A549 (cell line): Measurements from ENCODE around the gene KIF2B. TPM values are rescaled to one million over a fixed set of nuclear protein-coding genes. Genes with fewer than 3 reads are reported as not detected.

ENCODE experiments used
- ATAC-seq, 2 experiments: fragments of 200-7000 bp in 1 of 2; fragments of >200 bp in 1 of 2; cut with Nextera tagmentation in 1 of 2; cut with Tn5 transposase in 1 of 2; 3 replicates each; pipeline versions ENCODE4 v1.8.0 to v1.9.1; 2018 to 2020; ENCODE audit warnings: mild to moderate bottlenecking in 1 of 2, moderate library complexity in 1 of 2
- CTCF ChIA-PET: fragments of 300-600 bp; sonication (Branson Sonifier 250); formaldehyde crosslinking; extraction: SDS; loops from one replicate; lab custom pipeline; 2021; ENCODE audit warnings: antibody characterized with exemption, inconsistent platforms; lab: Yijun Ruan, JAX
- POLR2A ChIA-PET: fragments of 350-600 bp; formaldehyde crosslinking; extraction: SDS; loops from one replicate; lab custom pipeline; 2021; ENCODE audit warnings: antibody characterized with exemption, inconsistent platforms; lab: Yijun Ruan, JAX
- DNase-seq, 2 experiments: peaks; one replicate each; pipeline versions ENCODE4 v3.0.0 to v3.0.0-alpha.2; 2011 to 2016; ENCODE audit warnings: low read depth in 1 of 2, low spot score in 1 of 2
- FAIRE-seq: peaks from 2 replicates; lab custom pipeline; 2011; peaks lifted over from hg19 to GRCh38; lab: Jason Lieb, UNC
- H3K27ac ChIP-seq, 2 experiments: fragments of >200 bp; sonication (Bioruptor Twin); formaldehyde crosslinking; 3 replicates each; pipeline ENCODE4 v1.5.1; 2016 to 2017
- H3K4me1 ChIP-seq: fragments of >200 bp; sonication (Bioruptor Twin); formaldehyde crosslinking; 3 replicates; pipeline ENCODE4 v1.6.1; 2016
- H3K4me2 ChIP-seq: fragments of >200 bp; sonication (Bioruptor Twin); formaldehyde crosslinking; 3 replicates; pipeline ENCODE4 v1.6.1; 2016
- H3K4me3 ChIP-seq: fragments of >200 bp; sonication (Bioruptor Twin); formaldehyde crosslinking; 3 replicates; pipeline ENCODE4 v1.5.1; 2016
- H3K9me3 ChIP-seq: fragments of >200 bp; sonication (Bioruptor Twin); formaldehyde crosslinking; 3 replicates; pipeline ENCODE4 v1.6.1; 2016
- ATOH8 ChIP-seq: fragments of 250-450 bp; sonication (Bioruptor Pico); IDR thresholded peaks from 2 replicates; pipeline ENCODE4 v1.5.0; 2020; ENCODE audit warnings: low read depth, mild to moderate bottlenecking, moderate library complexity
- CBX2 ChIP-seq: fragments of 200-600 bp; sonication (generic); IDR thresholded peaks from 2 replicates; pipeline ENCODE4 v1.6.1; 2016; ENCODE audit warnings: low read depth, mild to moderate bottlenecking, borderline replicate concordance
- CEBPB ChIP-seq, 2 experiments: fragments of >200 bp in 1 of 2; sonication (Bioruptor Twin) in 1 of 2; formaldehyde crosslinking in 1 of 2; IDR thresholded peaks; 2 replicates each; pipeline ENCODE4 v1.6.1; 2012 to 2016
- CHD4 ChIP-seq: fragments of 200-600 bp; sonication (generic); IDR thresholded peaks from 2 replicates; pipeline ENCODE4 v1.6.1; 2016; ENCODE audit warnings: antibody characterized with exemption, mild to moderate bottlenecking, borderline replicate concordance
- EHF ChIP-seq: fragments of 250-450 bp; sonication (Bioruptor Pico); IDR thresholded peaks from 2 replicates; pipeline ENCODE4 v1.5.0; 2020; ENCODE audit warnings: mild to moderate bottlenecking
- ELK1 ChIP-seq: fragments of 150-350 bp; IDR thresholded peaks from 2 replicates; pipeline ENCODE4 v1.6.1; 2014; ENCODE audit warnings: low read depth, mild to moderate bottlenecking, low read length
- ESRRA ChIP-seq: fragments of 150-350 bp; IDR thresholded peaks from 2 replicates; pipeline ENCODE4 v1.6.1; 2014; ENCODE audit warnings: mild to moderate bottlenecking, low read length, borderline replicate concordance
- HOXB5 ChIP-seq: fragments of 250-450 bp; sonication (Bioruptor Pico); IDR thresholded peaks from 2 replicates; pipeline ENCODE4 v1.5.0; 2020; ENCODE audit warnings: mild to moderate bottlenecking, moderate library complexity
- JUN ChIP-seq, 2 experiments: fragments of >200 bp; sonication (Bioruptor Twin); formaldehyde crosslinking; IDR thresholded peaks; 2 replicates in 1 of 2; 3 replicates in 1 of 2; pipeline ENCODE4 v1.6.1; 2016 to 2017
- KDM1A ChIP-seq: fragments of 200-600 bp; sonication (generic); IDR thresholded peaks from 2 replicates; pipeline ENCODE4 v1.6.1; 2016; ENCODE audit warnings: low read depth, mild to moderate bottlenecking
- MAX ChIP-seq: IDR thresholded peaks from 2 replicates; pipeline ENCODE4 v1.6.1; 2012
- MYC ChIP-seq: IDR thresholded peaks from 2 replicates; pipeline ENCODE4 v1.6.1; 2012; ENCODE audit warnings: mild to moderate bottlenecking, inconsistent platforms, low read length, improper control_type of control experiment, borderline replicate concordance
- PHF8 ChIP-seq: fragments of 200-600 bp; sonication (generic); IDR thresholded peaks from 2 replicates; pipeline ENCODE4 v1.6.1; 2016; ENCODE audit warnings: low read depth, mild to moderate bottlenecking, antibody characterized with exemption, moderate library complexity, borderline replicate concordance
- RARB ChIP-seq: fragments of 250-450 bp; sonication (Bioruptor Pico); IDR thresholded peaks from 2 replicates; pipeline ENCODE4 v1.8.0; 2021; ENCODE audit warnings: mild to moderate bottlenecking, moderate library complexity
- RFX5 ChIP-seq: fragments of 450-650 bp; IDR thresholded peaks from 2 replicates; pipeline ENCODE4 v1.7.1; 2014; ENCODE audit warnings: antibody characterized with exemption, mild to moderate bottlenecking, moderate library complexity
- ZNF302 ChIP-seq: fragments of 250-450 bp; sonication (Bioruptor Pico); IDR thresholded peaks from 2 replicates; pipeline ENCODE4 v1.9.0; 2021; ENCODE audit warnings: inconsistent platforms, mild to moderate bottlenecking, moderate library complexity
- WGBS: methylation state at CpG from one replicate; pipeline ENCODE4 v1.1.6; 2017; ENCODE audit errors: missing lambda C conversion rate; 5-methylcytosine and 5-hydroxymethylcytosine counted together
- polyA plus RNA-seq, 4 experiments: library from polyadenylated mRNA; depleted of rRNA in 3 of 4; stranded (reverse); fragments of >200 nt; fragmentation: RNase III in 1 of 4; extraction: RNeasy Plus Mini Kit Qiagen cat#74134 plus additional on column Dnase treatment in 1 of 4; gene quantifications; 2 replicates in 3 of 4; 3 replicates in 1 of 4; pipeline ENCODE4 v1.2.3, GENCODE V29; 2011 to 2017
- TF ChIP-seq, protein P1 (sequence below): fragments of 200-600 bp; sonication (generic); IDR thresholded peaks from 2 replicates; pipeline ENCODE4 v1.6.1; 2016; ENCODE audit warnings: antibody characterized with exemption, mild to moderate bottlenecking, moderate library complexity
- TF ChIP-seq, protein P2 (sequence below): fragments of 450-650 bp; IDR thresholded peaks from 2 replicates; pipeline ENCODE4 v1.6.1; 2014; ENCODE audit warnings: antibody characterized with exemption
- TF ChIP-seq, protein P3 (sequence below): fragments of >200 bp; sonication (Bioruptor Twin); formaldehyde crosslinking; IDR thresholded peaks from 3 replicates; pipeline ENCODE4 v1.5.1; 2016
- TF ChIP-seq, protein P4 (sequence below): IDR thresholded peaks from 2 replicates; pipeline ENCODE4 v1.6.1; 2012; ENCODE audit warnings: low read depth, borderline replicate concordance

Gene KIF2B
- polyA plus RNA-seq, 2 of the 4 experiments (the other 2 are of a cell fraction) = not detected

GRCh38 chr17:53792997-53793396 lies 29.7 kb upstream of the KIF2B start:
- Histone ChIP-seq H3K9me3 (no peaks in the 10 kb centered on the region; the same call in 2 of the 3 replicates), H3K4me3 (no peak overlapping the region), H3K27ac (no peak overlapping the region), H3K4me1 (no peaks in the 10 kb centered on the region), H3K4me2 (no peak overlapping the region)
- 11% methylated on average over 5 of the region's 5 CpGs for WGBS
- ATAC-seq (no peak), DNase-seq (no peak), FAIRE-seq (no peak)
- ChIA-PET POLR2A (no interaction called here), CTCF (interaction anchor here (0.6 kb wide), 1 partner anchor 1298 kb away, joined by 3 read pairs; no protein-coding TSS in a partner anchor)
- TF ChIP-seq, protein P1, sequence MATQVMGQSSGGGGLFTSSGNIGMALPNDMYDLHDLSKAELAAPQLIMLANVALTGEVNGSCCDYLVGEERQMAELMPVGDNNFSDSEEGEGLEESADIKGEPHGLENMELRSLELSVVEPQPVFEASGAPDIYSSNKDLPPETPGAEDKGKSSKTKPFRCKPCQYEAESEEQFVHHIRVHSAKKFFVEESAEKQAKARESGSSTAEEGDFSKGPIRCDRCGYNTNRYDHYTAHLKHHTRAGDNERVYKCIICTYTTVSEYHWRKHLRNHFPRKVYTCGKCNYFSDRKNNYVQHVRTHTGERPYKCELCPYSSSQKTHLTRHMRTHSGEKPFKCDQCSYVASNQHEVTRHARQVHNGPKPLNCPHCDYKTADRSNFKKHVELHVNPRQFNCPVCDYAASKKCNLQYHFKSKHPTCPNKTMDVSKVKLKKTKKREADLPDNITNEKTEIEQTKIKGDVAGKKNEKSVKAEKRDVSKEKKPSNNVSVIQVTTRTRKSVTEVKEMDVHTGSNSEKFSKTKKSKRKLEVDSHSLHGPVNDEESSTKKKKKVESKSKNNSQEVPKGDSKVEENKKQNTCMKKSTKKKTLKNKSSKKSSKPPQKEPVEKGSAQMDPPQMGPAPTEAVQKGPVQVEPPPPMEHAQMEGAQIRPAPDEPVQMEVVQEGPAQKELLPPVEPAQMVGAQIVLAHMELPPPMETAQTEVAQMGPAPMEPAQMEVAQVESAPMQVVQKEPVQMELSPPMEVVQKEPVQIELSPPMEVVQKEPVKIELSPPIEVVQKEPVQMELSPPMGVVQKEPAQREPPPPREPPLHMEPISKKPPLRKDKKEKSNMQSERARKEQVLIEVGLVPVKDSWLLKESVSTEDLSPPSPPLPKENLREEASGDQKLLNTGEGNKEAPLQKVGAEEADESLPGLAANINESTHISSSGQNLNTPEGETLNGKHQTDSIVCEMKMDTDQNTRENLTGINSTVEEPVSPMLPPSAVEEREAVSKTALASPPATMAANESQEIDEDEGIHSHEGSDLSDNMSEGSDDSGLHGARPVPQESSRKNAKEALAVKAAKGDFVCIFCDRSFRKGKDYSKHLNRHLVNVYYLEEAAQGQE = no peak
- TF ChIP-seq, protein P2, sequence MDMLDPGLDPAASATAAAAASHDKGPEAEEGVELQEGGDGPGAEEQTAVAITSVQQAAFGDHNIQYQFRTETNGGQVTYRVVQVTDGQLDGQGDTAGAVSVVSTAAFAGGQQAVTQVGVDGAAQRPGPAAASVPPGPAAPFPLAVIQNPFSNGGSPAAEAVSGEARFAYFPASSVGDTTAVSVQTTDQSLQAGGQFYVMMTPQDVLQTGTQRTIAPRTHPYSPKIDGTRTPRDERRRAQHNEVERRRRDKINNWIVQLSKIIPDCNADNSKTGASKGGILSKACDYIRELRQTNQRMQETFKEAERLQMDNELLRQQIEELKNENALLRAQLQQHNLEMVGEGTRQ = no peak
- no peak for TF ChIP-seq KDM1A
- no peak for TF ChIP-seq MAX
- TF ChIP-seq, protein P3, sequence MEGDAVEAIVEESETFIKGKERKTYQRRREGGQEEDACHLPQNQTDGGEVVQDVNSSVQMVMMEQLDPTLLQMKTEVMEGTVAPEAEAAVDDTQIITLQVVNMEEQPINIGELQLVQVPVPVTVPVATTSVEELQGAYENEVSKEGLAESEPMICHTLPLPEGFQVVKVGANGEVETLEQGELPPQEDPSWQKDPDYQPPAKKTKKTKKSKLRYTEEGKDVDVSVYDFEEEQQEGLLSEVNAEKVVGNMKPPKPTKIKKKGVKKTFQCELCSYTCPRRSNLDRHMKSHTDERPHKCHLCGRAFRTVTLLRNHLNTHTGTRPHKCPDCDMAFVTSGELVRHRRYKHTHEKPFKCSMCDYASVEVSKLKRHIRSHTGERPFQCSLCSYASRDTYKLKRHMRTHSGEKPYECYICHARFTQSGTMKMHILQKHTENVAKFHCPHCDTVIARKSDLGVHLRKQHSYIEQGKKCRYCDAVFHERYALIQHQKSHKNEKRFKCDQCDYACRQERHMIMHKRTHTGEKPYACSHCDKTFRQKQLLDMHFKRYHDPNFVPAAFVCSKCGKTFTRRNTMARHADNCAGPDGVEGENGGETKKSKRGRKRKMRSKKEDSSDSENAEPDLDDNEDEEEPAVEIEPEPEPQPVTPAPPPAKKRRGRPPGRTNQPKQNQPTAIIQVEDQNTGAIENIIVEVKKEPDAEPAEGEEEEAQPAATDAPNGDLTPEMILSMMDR = no peak
- no peak for TF ChIP-seq RFX5
- TF ChIP-seq ESRRA = no peak
- TF ChIP-seq CBX2 = no peak
- no peak for TF ChIP-seq JUN (IDR thresholded peaks at IDR 0.05)
- no peak for TF ChIP-seq MYC
- TF ChIP-seq ELK1 = no peak
- TF ChIP-seq ATOH8 = no peak
- TF ChIP-seq HOXB5 (CRISPR knock-in tag) = no peak
- no peak for TF ChIP-seq CHD4
- no peak for TF ChIP-seq RARB (CRISPR knock-in tag)
- no peak for TF ChIP-seq CEBPB (IDR thresholded peaks at IDR 0.05)
- no peak for TF ChIP-seq PHF8
- TF ChIP-seq ZNF302 (CRISPR knock-in tag) = no peak
- TF ChIP-seq EHF (CRISPR knock-in tag) = no peak
- TF ChIP-seq, protein P4, sequence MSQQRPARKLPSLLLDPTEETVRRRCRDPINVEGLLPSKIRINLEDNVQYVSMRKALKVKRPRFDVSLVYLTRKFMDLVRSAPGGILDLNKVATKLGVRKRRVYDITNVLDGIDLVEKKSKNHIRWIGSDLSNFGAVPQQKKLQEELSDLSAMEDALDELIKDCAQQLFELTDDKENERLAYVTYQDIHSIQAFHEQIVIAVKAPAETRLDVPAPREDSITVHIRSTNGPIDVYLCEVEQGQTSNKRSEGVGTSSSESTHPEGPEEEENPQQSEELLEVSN = no peak
